AG10803 (cell line): ENCODE data around the gene JAML.
A peak's percentile ranks its signal among the peaks of the same experiment; 100 is the strongest.

Experiments
- DNase-seq: peaks from one replicate; pipeline ENCODE4 v3.0.0; 2010; ENCODE audit warnings: low read depth
- H3K4me3 ChIP-seq: 2 replicates; pipeline ENCODE4 v1.5.1; 2011; ENCODE audit warnings: mild to moderate bottlenecking, low read length, control low read depth
- CTCF ChIP-seq: conservative IDR thresholded peaks from 2 replicates; pipeline ENCODE4 v1.5.1; 2011; ENCODE audit warnings: mild to moderate bottlenecking, low read length, control low read depth, inconsistent platforms

JAML gene

GRCh38 chr11:118152552-118153471, 72.0 kb downstream of the JAML start, which contains the start of gene SCN4B:
SCN4B (minus strand) TSS chr11:118152823; CDS start chr11:118152673, 150 bp downstream.
- peak; percentile 22 for DNase-seq
- peak within 1 kb of the TSS; percentile 47 for H3K4me3 ChIP-seq

GRCh38 chr11:118152020-118152551, 72.7 kb downstream of the JAML start:
- H3K4me3 ChIP-seq = no peak overlapping the region
- DNase-seq = no peak
- TF ChIP-seq CTCF = no peak

More at GRCh38 chr11:118152552-118153471, 72.0 kb downstream of the JAML start, which contains the start of gene SCN4B:
- TF ChIP-seq CTCF = no peak

- H3K4me3 ChIP-seq = no peak overlapping the region
- no peak for TF ChIP-seq CTCF
- DNase-seq = no peak
Observed at GRCh38 chr11:118151431-118151830, 73.4 kb downstream of the JAML start.

GRCh38 chr11:118149493-118149892, 75.3 kb downstream of the JAML start:
- no peak overlapping the region for H3K4me3 ChIP-seq
- DNase-seq = no peak
- TF ChIP-seq CTCF = no peak

GRCh38 chr11:118148856-118149255, 76.0 kb downstream of the JAML start:
- H3K4me3 ChIP-seq = no peak overlapping the region
- TF ChIP-seq CTCF = no peak
- DNase-seq = no peak

GRCh38 chr11:118148240-118148639, 76.6 kb downstream of the JAML start:
- DNase-seq = no peak
- no peak overlapping the region for H3K4me3 ChIP-seq
- no peak for TF ChIP-seq CTCF

- DNase-seq = no peak
- no peak for TF ChIP-seq CTCF
- no peak overlapping the region for H3K4me3 ChIP-seq
Observed at GRCh38 chr11:118147502-118147901, 77.3 kb downstream of the JAML start.
